Ovary (tissue), 9 donors: ENCODE data around the gene LMX1A. TPM values are rescaled to one million over a fixed set of nuclear protein-coding genes. Genes with fewer than 3 reads are reported as not detected.

Experiments used
- DNase-seq, 5 donors: peaks; one replicate each; pipeline ENCODE4 v3.0.0-alpha.2; 2019 to 2020
- H3K27ac ChIP-seq, 2 donors: fragments of 200-600 bp; one replicate each; pipeline versions ENCODE4 v1.5.1 to v1.8.0; 2019 to 2022
- H3K27me3 ChIP-seq: fragments of 200-600 bp; one replicate; pipeline ENCODE4 v1.8.0; 2022
- H3K36me3 ChIP-seq: fragments of 200-600 bp; sonication (generic); one replicate; pipeline ENCODE4 v1.5.1; 2019
- H3K4me1 ChIP-seq: one replicate; pipeline ENCODE4 v1.8.1; 2013; ENCODE audit warnings: mild to moderate bottlenecking, moderate library complexity; ENCODE audit not compliant: insufficient read depth
- H3K4me3 ChIP-seq: fragments of 200-600 bp; sonication (generic); one replicate; pipeline ENCODE4 v1.5.1; 2017
- H3K9me3 ChIP-seq, 2 donors: fragments of 200-600 bp in 1 of 2; sonication (generic) in 1 of 2; one replicate each; pipeline versions ENCODE4 v1.5.1 to v1.8.1; 2013 to 2019; ENCODE audit warnings: mild to moderate bottlenecking in 1 of 2, moderate library complexity in 1 of 2
- CTCF ChIP-seq, 3 donors: fragments of 450-650 bp in 2 of 3; fragments of 200-600 bp in 1 of 3; IDR thresholded peaks; one replicate each; pipeline versions ENCODE4 v1.5.1 to v1.8.0; 2016 to 2022; ENCODE audit warnings: antibody characterized with exemption in 3 of 3, mild to moderate bottlenecking in 1 of 3
- EP300 ChIP-seq: sonication (generic); formaldehyde crosslinking; IDR thresholded peaks from one replicate; pipeline ENCODE4 v1.6.1; 2017; ENCODE audit warnings: antibody characterized with exemption
- POLR2A ChIP-seq: fragments of 450-650 bp; IDR thresholded peaks from one replicate; pipeline ENCODE4 v1.6.1; 2017; ENCODE audit warnings: antibody characterized with exemption, mild to moderate bottlenecking, moderate library complexity
- WGBS, 3 donors: extraction: QIAGEN DNeasy Blood & Tissue Kit in 1 of 3; methylation state at CpG; one replicate each; pipeline versions ENCODE4 v1.1.5 to v1.1.7; 2013 to 2017; 5-methylcytosine and 5-hydroxymethylcytosine counted together
- intact Hi-C, 4 donors: fragments of 100-400 bp; cut with DNase I; formaldehyde crosslinking; loops; one replicate each; pipeline versions ENCODE4 v1.11.0 to v1.15.1; 2022 to 2023
- polyA plus RNA-seq, 2 donors: library from polyadenylated mRNA; stranded (reverse); fragments of 200-250 nt in 1 of 2; fragments of 350-450 nt in 1 of 2; fragmentation: Illumina TruSeq in 1 of 2; extraction: RNeasy Lipid Tissue Mini Kit (QIAGEN cat#74804) in 1 of 2; gene quantifications; one replicate each; pipeline ENCODE4 v1.2.3, GENCODE V29; 2013 to 2014
- total RNA-seq, 7 donors: library from RNA; depleted of rRNA in 2 of 7; stranded (reverse); fragments of >200 nt in 2 of 7; fragmentation: NEBNext Ultra II Directional in 3 of 7; extraction: Animal tissue kit (Norgen Biotek cat#: 25700) in 3 of 7; gene quantifications; one replicate each; pipeline versions ENCODE4 v1.1.0 to v1.2.4, GENCODE V29; 2016 to 2023
- donor health status: DM: no; HTN: no; CAD: no; lungs with moderate emphysema.
- donor health status: DM: no; HTN: no; CAD: no.
- donor health status: Bipolar disorder and iron deficiency.
- donor health status: DM: yes; HTN: yes; CAD: no.
- donor health status: DM: no; HTN: no; CAD: no.
- donor health status: DM: yes; HTN: yes; CAD: no.

LMX1A gene
- total and polyA plus RNA-seq, 9 donors = 0.15 TPM; not detected in 8

DNA sequence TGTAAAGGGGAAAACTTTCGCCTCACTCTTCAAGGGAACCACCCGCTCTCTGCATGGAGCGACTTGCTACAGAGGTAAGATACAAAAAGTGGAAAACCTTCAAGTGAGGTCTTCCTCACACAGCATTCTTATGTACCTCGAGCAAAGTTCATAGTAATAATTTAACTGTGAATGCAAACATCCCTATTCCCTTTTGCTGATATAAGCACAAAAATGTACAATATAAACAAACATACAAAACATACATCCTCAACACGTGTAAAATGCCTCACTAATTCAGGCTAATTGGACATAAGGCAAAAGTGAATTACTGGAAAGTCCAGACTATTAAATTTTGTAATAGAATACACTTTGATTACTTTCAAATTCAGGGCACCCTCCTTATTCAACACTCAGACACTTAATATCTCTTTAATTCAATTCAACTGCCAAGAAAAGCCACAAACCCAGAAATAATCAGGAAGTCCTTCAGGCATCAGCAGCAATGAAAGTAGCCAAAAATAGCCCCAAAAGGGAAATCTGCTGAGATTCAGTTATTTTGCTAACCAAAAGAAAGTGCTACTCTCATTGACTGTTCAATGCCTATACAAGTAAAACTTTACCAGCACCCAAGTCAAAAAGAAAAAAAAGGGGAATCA is 15.2 kb upstream of the LMX1A start:
- no peak for TF ChIP-seq POLR2A
- no peak for TF ChIP-seq EP300
- TF ChIP-seq CTCF (IDR thresholded peaks at IDR 0.05) = no peak
- intact Hi-C loops = no loop called here
- Histone ChIP-seq H3K9me3 (no peaks in the 10 kb centered on the region), H3K36me3 (no peaks in the 10 kb centered on the region), H3K4me1 (peaks cover 2% of the 10 kb centered on the region), H3K4me3 (no peak overlapping the region), H3K27me3 (no peaks in the 10 kb centered on the region), H3K27ac (no peak overlapping the region)
- 11 to 25% (median 13%) methylated on average over 5 of the region's 5 CpGs for WGBS, 3 donors
- no peak for DNase-seq

- intact Hi-C loops = no loop called here
- TF ChIP-seq EP300 (no peak), POLR2A (no peak), CTCF (IDR thresholded peaks at IDR 0.05) (peak; percentile 29 to 44 (median 33))
- 21 to 27% (median 22%) methylated on average over 9 of the region's 9 CpGs for WGBS, 3 donors
- DNase-seq = peak; percentile 31 to 60 (median 54)
- no peak overlapping the region for H3K27ac ChIP-seq
- H3K9me3 ChIP-seq = no peaks in the 10 kb centered on the region
- H3K4me3 ChIP-seq = no peak overlapping the region
- H3K36me3 ChIP-seq = no peaks in the 10 kb centered on the region
- H3K4me1 ChIP-seq = no peaks in the 10 kb centered on the region
- no peaks in the 10 kb centered on the region for H3K27me3 ChIP-seq
Measured at GRCh38 chr1:165369255-165369848, 12.8 kb upstream of the LMX1A start.

DNA sequence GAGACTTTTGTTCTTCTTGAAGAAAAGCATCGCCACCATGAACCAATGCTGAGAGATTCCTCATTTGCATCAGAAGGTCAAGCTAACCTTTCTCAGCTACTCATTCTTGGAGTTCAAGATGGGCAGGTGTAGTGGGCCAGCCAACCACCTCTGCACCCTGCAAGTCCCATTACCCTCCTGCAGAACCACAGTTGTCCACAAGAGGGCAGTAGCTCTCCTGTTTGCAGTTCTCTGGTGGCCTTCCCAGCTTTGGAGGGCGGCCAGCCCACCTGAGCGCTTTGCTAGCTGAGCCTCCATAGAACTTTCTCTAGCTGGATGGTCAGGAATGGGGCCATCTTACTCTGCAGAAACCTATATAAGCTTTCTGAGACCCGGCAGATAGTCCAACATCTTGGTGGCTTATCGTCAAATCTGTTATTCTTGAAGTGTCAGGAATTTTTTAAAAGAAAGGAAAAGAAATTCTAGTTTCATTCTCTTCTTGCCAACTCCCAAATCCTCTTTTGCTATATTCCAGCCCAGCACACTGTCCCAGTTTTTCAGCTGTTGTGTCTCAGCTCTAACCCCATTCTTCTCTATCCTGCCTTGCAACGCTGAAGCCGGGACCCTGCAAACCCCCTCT is 11.0 kb upstream of the LMX1A start:
- H3K4me1 ChIP-seq = no peaks in the 10 kb centered on the region
- peak; percentile 78 to 87 (median 81) for DNase-seq
- WGBS, 3 donors = 45 to 49% (median 46%) methylated on average over 7 of the region's 7 CpGs
- H3K36me3 ChIP-seq = no peaks in the 10 kb centered on the region
- no peak overlapping the region for H3K27ac ChIP-seq
- TF ChIP-seq POLR2A = no peak
- peak; percentile 52 to 71 (median 67) for TF ChIP-seq CTCF (IDR thresholded peaks at IDR 0.05)
- H3K9me3 ChIP-seq = no peaks in the 10 kb centered on the region
- no peaks in the 10 kb centered on the region for H3K27me3 ChIP-seq
- intact Hi-C loops = no loop called here
- no peak overlapping the region for H3K4me3 ChIP-seq

DNA sequence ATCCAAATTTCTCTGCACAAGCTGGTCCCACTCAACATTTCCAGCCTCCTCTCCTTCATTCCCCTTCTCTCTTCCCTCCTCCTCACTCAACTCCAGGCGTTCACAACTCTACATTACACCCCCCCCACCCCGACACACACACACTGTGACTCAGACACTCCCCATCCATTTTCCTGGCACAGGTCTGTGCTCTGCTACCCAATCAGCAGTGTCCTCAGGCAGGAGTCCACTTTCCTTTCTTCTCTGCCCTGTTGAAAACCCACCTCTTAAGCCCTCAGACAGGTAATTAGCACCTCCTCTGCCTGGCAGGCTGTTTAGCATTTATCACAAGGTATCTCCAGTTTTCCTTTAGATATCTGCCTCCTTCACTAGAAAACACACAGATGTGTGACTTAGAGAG is 8.8 kb upstream of the LMX1A start:
- DNase-seq = no peak
- no peaks in the 10 kb centered on the region for H3K36me3 ChIP-seq
- H3K4me1 ChIP-seq = no peaks in the 10 kb centered on the region
- H3K27me3 ChIP-seq = no peaks in the 10 kb centered on the region
- intact Hi-C loops = no loop called here
- H3K4me3 ChIP-seq = no peak overlapping the region
- no peak overlapping the region for H3K27ac ChIP-seq
- H3K9me3 ChIP-seq = no peaks in the 10 kb centered on the region
- 37 to 61% (median 44%) methylated on average over 2 of the region's 2 CpGs for WGBS, 3 donors
- TF ChIP-seq CTCF (IDR thresholded peaks at IDR 0.05) (no peak), EP300 (no peak), POLR2A (no peak)
